ENCODE data around the gene PIKFYVE.
"Not testable (repeated sequence)": the region's sequence is repeated elsewhere in the genome, so short reads cannot be mapped to it uniquely, and the experiment has no call there.

Gene PIKFYVE

DNA sequence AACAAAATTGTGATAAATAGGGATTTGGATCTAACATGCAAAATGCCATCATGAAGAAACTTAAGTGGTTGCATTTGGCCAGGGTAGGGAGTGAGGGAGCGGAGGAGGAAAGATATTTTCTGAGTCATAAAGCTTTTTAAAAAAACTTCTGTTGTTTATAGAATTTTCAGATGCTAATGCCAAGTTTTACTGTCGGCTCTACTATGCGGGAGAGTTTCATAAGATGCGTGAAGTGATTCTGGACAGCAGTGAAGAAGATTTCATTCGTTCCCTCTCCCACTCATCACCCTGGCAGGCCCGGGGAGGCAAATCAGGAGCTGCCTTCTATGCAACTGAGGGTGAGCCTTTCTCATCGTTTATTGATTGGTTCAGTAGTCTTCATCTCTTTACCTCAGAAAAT lies 84.6 kb downstream of the PIKFYVE start:
- Mint-ChIP-seq H3K36me3 (ENCODE audit: insufficient read depth) (peaks cover 83% of the 10 kb centered on the region), H3K27me3 (no peaks in the 10 kb centered on the region), H3K27ac (no peak overlapping the region), H3K9me3 (no peaks in the 10 kb centered on the region), H3K4me3 (no peak overlapping the region), H3K4me1 (ENCODE audit: low read depth in 2 of 2) (peaks cover 0 to 5% of the 10 kb centered on the region in 2 donors)
- ATAC-seq (replicated peaks) (no peak), DNase-seq (no peak)

DNA sequence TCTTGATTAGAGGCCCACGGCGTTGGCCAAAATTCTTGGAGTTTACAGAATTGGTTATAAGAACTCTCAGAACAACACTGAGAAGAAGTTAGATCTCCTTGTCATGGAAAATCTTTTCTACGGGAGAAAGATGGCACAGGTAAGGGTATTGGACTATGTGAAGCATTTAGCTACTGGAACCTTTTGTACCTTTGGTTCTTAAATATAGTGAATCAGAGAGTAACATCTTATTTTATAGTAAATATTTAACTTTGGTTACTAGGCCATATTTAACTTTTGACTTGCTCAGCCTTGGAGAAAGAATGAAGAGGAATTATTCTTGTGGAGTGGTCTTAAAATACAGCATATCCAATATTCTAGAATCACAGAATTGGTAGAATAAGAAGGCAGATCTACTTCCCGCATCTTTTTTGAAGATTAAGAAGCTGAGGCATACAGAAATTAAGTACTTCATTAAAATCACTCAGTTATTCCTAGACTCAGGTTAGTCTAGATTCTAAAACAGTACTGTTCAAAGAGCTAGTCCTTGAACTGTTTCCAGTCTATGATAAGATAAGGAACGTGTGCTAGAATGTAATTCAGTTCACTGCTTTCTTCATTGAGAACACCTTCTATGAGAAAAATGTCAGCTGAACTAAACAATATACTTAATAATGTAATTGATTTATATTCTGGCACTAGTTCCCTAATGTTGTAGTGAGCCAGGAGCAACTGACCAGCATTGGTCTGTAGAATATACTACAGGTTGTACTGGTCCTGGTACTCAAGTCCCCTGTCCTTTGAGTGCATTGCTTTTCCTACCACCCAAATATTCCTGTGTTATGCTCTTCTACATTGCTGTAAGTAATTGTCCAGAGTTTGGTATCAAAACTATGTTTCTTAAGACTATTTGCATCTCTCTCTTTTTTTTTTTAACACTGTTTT lies 86.9 kb downstream of the PIKFYVE start:
- ATAC-seq (replicated peaks) = no peak
- Mint-ChIP-seq H3K36me3 (ENCODE audit: insufficient read depth) (peaks cover 69% of the 10 kb centered on the region), H3K27ac (no peak overlapping the region), H3K9me3 (no peaks in the 10 kb centered on the region), H3K27me3 (no peaks in the 10 kb centered on the region), H3K4me1 (ENCODE audit: low read depth in 2 of 2) (peaks cover 0 to 5% of the 10 kb centered on the region in 2 donors), H3K4me3 (no peak overlapping the region)
- no peak for DNase-seq

DNA sequence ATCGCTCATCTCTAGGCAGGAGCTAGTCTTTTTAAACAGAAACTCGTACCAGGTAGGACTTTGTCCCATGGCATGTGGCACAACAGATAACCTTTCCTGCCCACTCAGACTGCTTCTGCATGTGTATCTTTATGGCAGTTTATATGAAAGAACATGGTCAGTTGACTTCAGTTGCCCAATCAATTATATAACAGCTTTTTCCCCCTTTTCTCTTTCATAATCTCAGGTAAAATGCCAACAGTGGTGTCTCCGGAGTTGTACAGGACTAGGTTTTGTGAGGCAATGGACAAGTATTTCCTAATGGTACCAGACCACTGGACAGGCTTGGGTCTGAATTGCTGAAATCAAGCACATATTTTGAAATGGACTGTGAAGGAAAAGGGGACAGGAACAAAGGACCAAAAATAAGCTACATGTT lies 88.9 kb downstream of the PIKFYVE start:
- Mint-ChIP-seq H3K9me3 (no peaks in the 10 kb centered on the region), H3K27ac (peak overlapping the region in 1 of 2 donors; percentile 44), H3K27me3 (no peaks in the 10 kb centered on the region), H3K4me3 (no peak overlapping the region), H3K36me3 (ENCODE audit: insufficient read depth) (peaks cover 56% of the 10 kb centered on the region), H3K4me1 (ENCODE audit: low read depth in 2 of 2) (peaks cover 0 to 2% of the 10 kb centered on the region in 2 donors)
- ATAC-seq (replicated peaks) (no peak), DNase-seq (no peak)

DNA sequence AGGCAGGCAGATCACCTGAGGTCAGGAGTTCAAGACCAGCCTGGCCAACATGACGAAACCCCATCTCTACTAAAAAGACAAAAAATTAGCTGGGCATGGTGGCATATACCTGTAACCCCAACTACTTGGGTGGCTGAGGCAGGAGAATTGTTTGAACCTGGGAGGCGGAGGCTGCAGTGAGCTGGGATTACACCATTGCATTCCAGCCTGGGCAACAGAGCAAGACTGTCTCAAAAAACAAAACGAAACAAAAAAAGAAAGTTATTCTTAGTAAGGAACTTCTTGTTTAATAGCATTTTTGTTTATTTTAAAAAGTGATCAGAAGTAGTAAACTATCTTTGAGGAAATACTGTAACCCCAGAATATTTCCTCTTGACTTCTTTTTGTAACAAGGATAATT lies 90.4 kb downstream of the PIKFYVE start:
- H3K4me3 Mint-ChIP-seq; H3K9me3 Mint-ChIP-seq; DNase-seq; H3K4me1 Mint-ChIP-seq (ENCODE audit: low read depth in 2 of 2); ATAC-seq (replicated peaks); H3K27me3 Mint-ChIP-seq: not testable (repeated sequence)
- Mint-ChIP-seq H3K27ac (peak overlapping the region; percentile 17 to 70), H3K36me3 (ENCODE audit: insufficient read depth) (peaks cover 50% of the 10 kb centered on the region)

DNA sequence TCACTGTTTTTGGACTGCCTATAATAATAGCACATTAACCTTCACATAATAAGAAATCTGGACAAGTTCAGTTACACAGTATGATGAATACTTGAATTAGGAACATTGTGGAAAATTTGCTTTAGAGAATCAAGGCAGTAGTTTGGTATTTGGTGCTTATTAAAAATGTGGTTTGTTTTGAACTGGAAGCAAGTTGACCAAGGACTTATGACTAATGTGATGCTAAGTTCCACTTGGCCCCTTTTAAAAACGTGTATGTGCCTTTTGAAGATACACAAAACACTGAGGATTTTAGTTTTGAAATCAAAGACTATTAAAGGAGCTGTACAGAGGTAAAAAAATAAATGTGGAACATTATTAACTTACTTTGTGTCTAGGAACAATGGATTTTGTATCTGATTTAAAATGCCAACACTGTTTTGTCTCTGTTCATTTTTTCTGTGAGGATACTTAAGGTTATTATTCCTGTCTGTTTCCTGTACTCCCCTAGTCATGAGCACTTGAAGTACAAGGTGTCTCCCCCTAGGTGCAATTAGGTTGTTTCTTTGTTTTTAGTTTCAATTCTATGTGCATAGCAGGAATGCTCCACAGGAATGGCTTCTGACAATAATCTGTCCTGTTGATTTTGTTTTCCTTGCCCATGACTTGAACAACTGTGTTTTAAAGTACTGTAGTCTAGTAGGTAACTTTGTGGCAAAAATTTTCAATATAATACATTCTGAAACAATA lies 91.0 kb downstream of the PIKFYVE start:
- ATAC-seq (replicated peaks) = no peak
- Mint-ChIP-seq H3K4me3 (no peak overlapping the region), H3K27me3 (no peaks in the 10 kb centered on the region), H3K36me3 (ENCODE audit: insufficient read depth) (peaks cover 44% of the 10 kb centered on the region), H3K27ac (peak overlapping the region; percentile 17 to 70), H3K4me1 (ENCODE audit: low read depth in 2 of 2) (peaks cover 2 to 4% of the 10 kb centered on the region in 2 donors), H3K9me3 (no peaks in the 10 kb centered on the region)
- DNase-seq = no peak

DNA sequence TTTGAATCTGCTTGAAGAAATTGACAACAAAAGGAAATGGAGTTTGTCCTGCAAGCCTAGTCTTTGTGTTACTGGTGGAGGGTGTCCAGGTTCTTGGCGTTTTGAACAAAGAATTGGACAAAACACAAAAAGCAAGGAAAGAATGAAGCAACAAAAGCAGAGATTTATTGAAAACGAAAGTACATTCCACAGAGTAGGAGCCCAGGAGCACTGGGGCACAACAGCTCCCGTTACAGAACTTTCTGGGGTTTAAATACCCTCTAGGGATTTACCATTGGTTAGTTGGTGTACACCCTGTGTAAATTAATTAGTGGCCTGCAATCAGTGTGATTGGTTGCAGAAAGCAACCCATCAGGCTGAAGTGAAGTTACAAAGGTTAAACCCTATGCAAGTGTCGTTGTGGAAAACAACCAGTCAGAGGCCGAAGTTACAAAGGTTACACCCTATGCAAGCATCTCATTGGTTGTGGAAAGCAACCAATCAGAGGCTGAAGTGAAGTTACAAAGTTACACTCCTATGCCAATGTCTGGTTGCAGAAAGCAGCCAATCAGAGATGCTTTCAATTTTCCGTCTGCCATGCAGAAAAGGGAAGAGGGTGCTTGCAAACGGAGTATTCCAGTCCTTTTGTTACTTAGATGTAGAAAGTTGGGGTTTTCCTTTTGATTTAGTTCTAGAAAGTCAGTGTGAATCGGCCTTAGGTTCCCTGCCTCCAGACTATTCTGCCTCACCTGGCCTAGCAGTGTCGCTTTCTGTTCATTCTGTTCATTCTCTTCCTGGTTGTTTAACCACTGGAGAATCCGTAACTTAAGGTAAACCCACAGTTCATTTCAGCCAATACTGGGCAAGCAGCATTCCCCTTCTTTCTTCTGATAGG lies 92.9 kb downstream of the PIKFYVE start:
- no peak for ATAC-seq (replicated peaks)
- Mint-ChIP-seq H3K27ac (no peak overlapping the region), H3K4me3 (peak overlapping the region in 1 of 2 donors; percentile 33)

DNA sequence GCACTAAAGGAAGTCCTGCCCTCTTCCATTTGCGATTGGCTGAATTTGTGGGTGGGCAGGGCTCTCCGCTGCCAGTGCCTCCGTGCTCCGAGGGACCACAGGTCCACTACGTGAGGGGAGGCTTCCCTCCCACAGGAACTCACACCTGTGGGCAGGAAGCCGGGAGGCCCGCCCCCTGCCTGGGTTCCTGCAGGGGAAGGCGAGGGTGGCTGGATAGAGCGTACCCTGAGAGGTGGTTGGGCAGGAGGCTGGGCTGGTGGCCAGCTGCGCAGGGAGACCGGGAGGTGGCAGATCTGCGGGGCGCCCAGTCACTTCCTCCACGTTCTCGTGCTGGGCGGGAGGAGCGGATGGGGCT lies 93.6 kb downstream of the PIKFYVE start:
- H3K27me3 Mint-ChIP-seq = no peaks in the 10 kb centered on the region
- peak; percentile 44 for ATAC-seq (replicated peaks)
- H3K4me3 Mint-ChIP-seq = peak overlapping the region in 1 of 2 donors; percentile 33
- peaks cover 18% of the 10 kb centered on the region for H3K36me3 Mint-ChIP-seq (ENCODE audit: insufficient read depth)
- no peak for DNase-seq
- no peaks in the 10 kb centered on the region for H3K9me3 Mint-ChIP-seq
- H3K4me1 Mint-ChIP-seq (ENCODE audit: low read depth in 2 of 2) = peaks cover 6 to 14% of the 10 kb centered on the region in 2 donors
- H3K27ac Mint-ChIP-seq = no peak overlapping the region

More for the DNA sequence above, 92.9 kb downstream of the PIKFYVE start:
- no peak for DNase-seq
- H3K4me1 Mint-ChIP-seq (ENCODE audit: low read depth in 2 of 2) = peaks cover 6 to 10% of the 10 kb centered on the region in 2 donors
- no peaks in the 10 kb centered on the region for H3K27me3 Mint-ChIP-seq
- H3K36me3 Mint-ChIP-seq (ENCODE audit: insufficient read depth) = peaks cover 24% of the 10 kb centered on the region
- H3K9me3 Mint-ChIP-seq = no peaks in the 10 kb centered on the region

DNA sequence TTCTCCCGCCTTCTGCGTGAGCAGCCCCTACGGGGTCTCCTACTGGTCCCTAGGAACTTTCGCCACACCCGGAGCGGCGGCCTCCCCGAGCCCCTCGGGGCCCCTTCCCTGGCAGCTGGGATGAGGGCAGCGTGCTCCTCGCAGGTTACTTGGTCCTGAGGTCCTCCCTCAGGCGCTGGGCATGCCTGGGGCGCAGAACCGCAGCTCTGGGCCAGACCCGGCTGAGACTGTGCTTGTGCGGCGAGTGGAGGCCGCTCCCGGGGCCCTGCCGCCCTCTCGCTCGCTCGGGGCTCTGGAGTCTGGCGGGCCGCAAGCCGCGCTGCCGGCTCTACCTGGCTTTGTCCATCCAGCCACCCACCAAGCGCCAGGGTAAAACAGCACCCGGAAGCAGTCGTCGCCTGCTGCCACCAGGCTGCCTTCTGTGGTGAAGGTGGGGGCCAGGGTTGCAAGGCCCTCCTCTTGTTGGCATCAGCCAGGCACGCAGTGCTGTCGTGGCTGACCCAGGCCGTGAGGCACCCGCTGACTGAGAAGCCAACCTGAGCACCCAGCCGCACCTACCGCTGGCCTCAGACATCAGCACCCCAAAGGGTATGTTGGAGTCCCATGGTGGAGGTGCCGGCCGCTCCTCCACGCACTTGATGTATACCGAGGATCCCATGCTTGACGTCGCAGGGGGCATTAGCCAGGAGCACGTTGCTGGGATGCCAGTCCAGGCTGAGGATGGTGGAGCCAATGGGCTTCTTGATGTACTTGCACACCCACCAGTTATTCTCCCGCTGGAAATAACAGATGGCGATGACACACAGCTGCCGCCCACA lies 94.4 kb downstream of the PIKFYVE start:
- Mint-ChIP-seq H3K36me3 (ENCODE audit: insufficient read depth) (peaks cover 13% of the 10 kb centered on the region), H3K4me1 (ENCODE audit: low read depth in 2 of 2) (peaks cover 6 to 14% of the 10 kb centered on the region in 2 donors), H3K9me3 (peaks cover 0 to 4% of the 10 kb centered on the region in 2 donors), H3K27ac (no peak overlapping the region), H3K27me3 (no peaks in the 10 kb centered on the region), H3K4me3 (no peak overlapping the region)
- DNase-seq (no peak), ATAC-seq (replicated peaks) (no peak)

DNA sequence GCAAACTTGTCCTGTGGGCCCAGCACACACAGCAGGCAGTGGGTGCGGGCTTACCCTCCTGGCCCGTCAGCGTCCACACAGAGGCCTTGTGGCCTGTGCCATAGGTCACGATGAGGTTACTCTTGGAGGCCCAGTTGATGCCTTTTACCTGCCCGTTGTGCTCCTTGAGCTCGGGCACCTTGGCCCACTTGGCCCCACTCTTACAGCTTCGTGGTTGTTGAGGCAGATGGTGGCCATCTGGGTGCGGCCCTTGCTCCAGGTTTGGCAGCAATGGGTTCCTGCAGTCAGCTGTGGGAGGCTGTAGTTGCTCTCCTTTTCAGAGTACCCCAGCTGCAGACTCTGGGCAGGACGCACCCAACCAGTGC lies 95.0 kb downstream of the PIKFYVE start:
- H3K9me3 Mint-ChIP-seq = peaks cover 0 to 4% of the 10 kb centered on the region in 2 donors
- no peaks in the 10 kb centered on the region for H3K27me3 Mint-ChIP-seq
- no peak overlapping the region for H3K4me3 Mint-ChIP-seq
- no peak overlapping the region for H3K27ac Mint-ChIP-seq
- H3K36me3 Mint-ChIP-seq (ENCODE audit: insufficient read depth) = peaks cover 10% of the 10 kb centered on the region
- peaks cover 6 to 14% of the 10 kb centered on the region in 2 donors for H3K4me1 Mint-ChIP-seq (ENCODE audit: low read depth in 2 of 2)
- ATAC-seq (replicated peaks) (no peak), DNase-seq (no peak)

DNA sequence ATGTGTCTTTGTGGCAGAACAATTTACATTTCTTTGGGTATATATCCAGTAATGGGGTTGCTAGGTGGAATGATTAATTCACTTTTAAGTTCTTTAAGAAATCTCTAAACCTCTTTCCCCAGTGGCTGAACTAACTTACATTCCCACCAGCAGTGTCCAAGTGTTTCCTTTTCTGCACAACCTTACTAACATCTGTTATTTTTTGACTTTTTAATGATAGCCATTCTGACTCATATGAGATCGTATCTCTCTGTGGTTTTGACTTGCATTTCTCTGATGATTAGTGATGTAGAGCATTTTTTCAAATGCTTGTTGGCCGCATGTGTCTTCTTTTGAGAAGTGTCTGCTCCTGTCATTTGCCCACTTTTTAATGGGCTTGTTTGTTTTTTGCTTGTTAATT lies 97.4 kb downstream of the PIKFYVE start:
- ATAC-seq (replicated peaks) (peak; percentile 19), DNase-seq (no peak)

DNA sequence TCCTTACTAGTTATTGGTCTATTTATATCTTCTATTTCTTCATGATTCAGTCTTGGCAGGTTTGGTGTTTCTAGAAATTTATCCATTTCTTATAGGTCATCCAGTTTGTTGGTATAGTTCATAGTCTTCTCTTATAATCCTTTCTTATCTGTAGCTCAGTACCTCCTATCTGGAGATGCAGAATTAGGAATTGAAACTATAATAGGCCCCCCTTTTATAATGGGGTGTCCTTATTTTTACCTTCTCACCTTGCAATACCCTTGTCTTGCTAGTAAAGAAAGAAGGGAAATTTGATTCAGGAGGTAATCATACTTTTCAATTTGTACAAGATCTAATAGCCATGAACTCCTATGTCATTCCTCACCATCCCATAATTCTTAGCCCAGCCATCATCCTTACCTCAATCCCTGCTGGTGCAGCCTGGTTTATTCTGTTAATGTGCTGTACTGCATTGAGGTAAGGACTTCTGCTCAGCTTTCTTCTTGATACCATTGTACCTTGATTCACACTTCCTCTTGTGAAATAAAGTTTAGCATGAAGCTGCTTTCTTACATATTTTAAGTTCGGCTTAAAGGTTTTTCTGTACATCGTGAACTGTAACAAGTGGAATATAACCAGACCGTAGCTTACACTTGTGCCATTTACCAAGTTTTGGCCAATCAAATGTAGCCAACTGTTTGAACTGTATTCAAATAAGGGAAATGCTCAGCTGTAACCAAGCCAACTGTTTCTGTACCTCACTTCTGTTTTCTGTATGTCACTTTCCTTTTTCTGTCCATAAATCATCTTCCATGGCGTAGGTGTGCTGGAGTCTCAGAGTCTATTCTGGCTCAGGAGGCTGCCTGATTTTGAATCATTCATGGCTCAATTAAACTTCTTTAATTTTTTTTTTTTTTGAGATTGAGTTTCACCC lies 100.4 kb downstream of the PIKFYVE start:
- Mint-ChIP-seq H3K27ac (no peak overlapping the region), H3K4me3 (no peak overlapping the region), H3K36me3 (ENCODE audit: insufficient read depth) (no peaks in the 10 kb centered on the region), H3K4me1 (ENCODE audit: low read depth in 2 of 2) (peaks cover 4 to 12% of the 10 kb centered on the region in 2 donors), H3K27me3 (peaks cover 7% of the 10 kb centered on the region in 2 donors), H3K9me3 (peaks cover 0 to 4% of the 10 kb centered on the region in 2 donors)
- no peak for DNase-seq
- ATAC-seq (replicated peaks) = peak; percentile 29

More for the DNA sequence above, 97.4 kb downstream of the PIKFYVE start:
- H3K36me3 Mint-ChIP-seq (ENCODE audit: insufficient read depth) = peaks cover 5% of the 10 kb centered on the region
- H3K27me3 Mint-ChIP-seq = peaks cover 0 to 6% of the 10 kb centered on the region in 2 donors
- H3K9me3 Mint-ChIP-seq = peaks cover 0 to 4% of the 10 kb centered on the region in 2 donors
- H3K4me1 Mint-ChIP-seq (ENCODE audit: low read depth in 2 of 2) = peaks cover 6 to 14% of the 10 kb centered on the region in 2 donors
- H3K27ac Mint-ChIP-seq = no peak overlapping the region
- H3K4me3 Mint-ChIP-seq = no peak overlapping the region

DNA sequence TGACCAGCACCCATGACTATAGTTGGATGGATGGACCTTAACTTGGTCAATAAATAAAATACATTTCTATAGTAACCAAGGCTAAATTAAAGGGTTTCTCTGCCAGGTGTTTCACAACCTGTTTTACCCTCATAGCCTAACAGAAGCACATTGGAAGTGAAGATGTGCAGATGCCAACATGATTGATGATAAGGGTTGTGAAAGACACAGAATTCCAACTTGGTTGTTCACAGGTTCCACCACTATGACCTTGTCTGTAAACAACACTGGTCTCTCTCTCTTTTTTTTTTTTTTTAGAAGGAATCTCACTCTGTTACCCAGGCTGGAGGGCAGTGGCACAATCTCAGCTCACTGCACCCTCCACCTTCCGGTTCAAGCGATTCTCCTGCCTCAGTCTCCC lies 103.0 kb downstream of the PIKFYVE start:
- Mint-ChIP-seq H3K36me3 (ENCODE audit: insufficient read depth) (no peaks in the 10 kb centered on the region), H3K27me3 (peaks cover 7% of the 10 kb centered on the region in 2 donors), H3K4me1 (ENCODE audit: low read depth in 2 of 2) (peaks cover 0 to 3% of the 10 kb centered on the region in 2 donors), H3K4me3 (no peak overlapping the region), H3K27ac (no peak overlapping the region), H3K9me3 (peaks cover 0 to 4% of the 10 kb centered on the region in 2 donors)
- DNase-seq (no peak), ATAC-seq (replicated peaks) (no peak)

All from effector memory CD8-positive, alpha-beta T cell (primary cell).